A673 (cell line): ENCODE measurements around the gene NT5DC2.

Experiments used
- EZH2 ChIP-seq: fragments of 200-600 bp; sonication (generic); IDR thresholded peaks from 2 replicates; pipeline ENCODE4 v1.6.1; 2017; ENCODE audit warnings: borderline replicate concordance, low read depth, mild to moderate bottlenecking, mixed read lengths, antibody characterized with exemption, low read length; ENCODE audit not compliant: poor library complexity, severe bottlenecking
- TF ChIP-seq, protein P1 (sequence below): fragments of 300-800, 200-600 bp; sonication (generic); conservative IDR thresholded peaks from 2 replicates; pipeline ENCODE4 v1.5.1; 2017; ENCODE audit warnings: low read depth, mild to moderate bottlenecking, antibody characterized with exemption, low read length, moderate library complexity, mixed read lengths

GRCh38 chr3:52494445-52494844, 39.2 kb downstream of the NT5DC2 start:
- TF ChIP-seq, protein P1, sequence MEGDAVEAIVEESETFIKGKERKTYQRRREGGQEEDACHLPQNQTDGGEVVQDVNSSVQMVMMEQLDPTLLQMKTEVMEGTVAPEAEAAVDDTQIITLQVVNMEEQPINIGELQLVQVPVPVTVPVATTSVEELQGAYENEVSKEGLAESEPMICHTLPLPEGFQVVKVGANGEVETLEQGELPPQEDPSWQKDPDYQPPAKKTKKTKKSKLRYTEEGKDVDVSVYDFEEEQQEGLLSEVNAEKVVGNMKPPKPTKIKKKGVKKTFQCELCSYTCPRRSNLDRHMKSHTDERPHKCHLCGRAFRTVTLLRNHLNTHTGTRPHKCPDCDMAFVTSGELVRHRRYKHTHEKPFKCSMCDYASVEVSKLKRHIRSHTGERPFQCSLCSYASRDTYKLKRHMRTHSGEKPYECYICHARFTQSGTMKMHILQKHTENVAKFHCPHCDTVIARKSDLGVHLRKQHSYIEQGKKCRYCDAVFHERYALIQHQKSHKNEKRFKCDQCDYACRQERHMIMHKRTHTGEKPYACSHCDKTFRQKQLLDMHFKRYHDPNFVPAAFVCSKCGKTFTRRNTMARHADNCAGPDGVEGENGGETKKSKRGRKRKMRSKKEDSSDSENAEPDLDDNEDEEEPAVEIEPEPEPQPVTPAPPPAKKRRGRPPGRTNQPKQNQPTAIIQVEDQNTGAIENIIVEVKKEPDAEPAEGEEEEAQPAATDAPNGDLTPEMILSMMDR: no peak
- TF ChIP-seq EZH2: no peak
